GM19193 (cell line): ENCODE data around the gene ADAMTSL1.

Experiments used
- POLR2A ChIP-seq: IDR thresholded peaks from 4 replicates; pipeline ENCODE4 v1.6.1; 2011; ENCODE audit not compliant: insufficient read depth, insufficient read length; ENCODE audit errors: extremely low read depth

Gene ADAMTSL1

GRCh38 chr9:18896004-18896403, 422.1 kb downstream of the ADAMTSL1 start:
- TF ChIP-seq POLR2A: no peak

GRCh38 chr9:18896531-18897179, 422.7 kb downstream of the ADAMTSL1 start:
- TF ChIP-seq POLR2A: no peak

GRCh38 chr9:18903450-18903849, 429.5 kb downstream of the ADAMTSL1 start:
- no peak for TF ChIP-seq POLR2A

- TF ChIP-seq POLR2A: no peak
Observed at GRCh38 chr9:18905028-18905882, 431.3 kb downstream of the ADAMTSL1 start.

GRCh38 chr9:18905883-18906629, 432.1 kb downstream of the ADAMTSL1 start:
- TF ChIP-seq POLR2A: no peak

- no peak for TF ChIP-seq POLR2A
Observed at GRCh38 chr9:18906656-18907395, 432.9 kb downstream of the ADAMTSL1 start.

- TF ChIP-seq POLR2A: no peak
Observed at GRCh38 chr9:18907927-18908625, 434.1 kb downstream of the ADAMTSL1 start.

- no peak for TF ChIP-seq POLR2A
Observed at GRCh38 chr9:18909140-18910018, 435.4 kb downstream of the ADAMTSL1 start.

GRCh38 chr9:18910435-18910834, 436.5 kb downstream of the ADAMTSL1 start:
- TF ChIP-seq POLR2A: no peak

- TF ChIP-seq POLR2A: no peak
Observed at GRCh38 chr9:18910916-18911315, 437.0 kb downstream of the ADAMTSL1 start.

- TF ChIP-seq POLR2A: no peak
Observed at GRCh38 chr9:18911714-18912342, 437.9 kb downstream of the ADAMTSL1 start.

- TF ChIP-seq POLR2A: no peak
Observed at GRCh38 chr9:18920141-18921084, 446.5 kb downstream of the ADAMTSL1 start.
